GM12874 (cell line): ENCODE results near the gene CCPG1.

Source experiments
- TF ChIP-seq, protein P1 (sequence below): IDR thresholded peaks from 2 replicates; pipeline ENCODE4 v1.5.1; 2011; ENCODE audit warnings: low read depth, mild to moderate bottlenecking, control low read depth, low read length, moderate library complexity; ENCODE audit not compliant: insufficient read depth

Gene CCPG1

DNA sequence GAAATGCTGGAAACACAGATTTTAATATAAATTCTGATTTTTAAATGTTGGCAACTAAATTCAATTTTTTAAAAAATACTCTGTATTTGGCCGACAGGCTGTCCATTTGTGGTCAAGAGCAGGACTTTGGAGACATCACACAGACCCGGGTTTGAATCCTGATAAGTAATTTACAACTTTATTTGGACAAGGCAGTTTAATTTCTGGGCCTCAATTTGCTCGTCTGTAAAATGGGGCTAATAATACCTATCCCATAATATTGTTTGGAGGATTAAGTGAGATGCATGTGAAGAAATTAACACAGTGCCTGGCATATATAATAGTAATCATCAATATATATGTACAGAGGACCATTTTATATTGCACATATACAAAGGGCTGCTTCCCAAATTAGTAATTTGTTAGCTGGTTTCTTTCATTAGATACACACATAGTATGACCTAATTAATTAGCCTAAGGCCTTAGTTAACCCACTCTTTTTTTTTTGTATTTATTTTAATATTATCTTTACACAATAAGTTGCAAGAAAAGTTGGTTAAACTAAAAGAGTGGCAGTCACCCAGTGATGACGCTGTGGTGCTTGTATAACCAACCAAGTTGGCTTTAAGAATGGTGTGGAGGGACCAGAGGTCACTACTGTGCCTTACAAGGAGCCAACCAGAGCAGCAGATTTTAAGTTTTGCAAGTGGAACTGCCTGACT is 88.5 kb downstream of the CCPG1 start:
- TF ChIP-seq, protein P1, sequence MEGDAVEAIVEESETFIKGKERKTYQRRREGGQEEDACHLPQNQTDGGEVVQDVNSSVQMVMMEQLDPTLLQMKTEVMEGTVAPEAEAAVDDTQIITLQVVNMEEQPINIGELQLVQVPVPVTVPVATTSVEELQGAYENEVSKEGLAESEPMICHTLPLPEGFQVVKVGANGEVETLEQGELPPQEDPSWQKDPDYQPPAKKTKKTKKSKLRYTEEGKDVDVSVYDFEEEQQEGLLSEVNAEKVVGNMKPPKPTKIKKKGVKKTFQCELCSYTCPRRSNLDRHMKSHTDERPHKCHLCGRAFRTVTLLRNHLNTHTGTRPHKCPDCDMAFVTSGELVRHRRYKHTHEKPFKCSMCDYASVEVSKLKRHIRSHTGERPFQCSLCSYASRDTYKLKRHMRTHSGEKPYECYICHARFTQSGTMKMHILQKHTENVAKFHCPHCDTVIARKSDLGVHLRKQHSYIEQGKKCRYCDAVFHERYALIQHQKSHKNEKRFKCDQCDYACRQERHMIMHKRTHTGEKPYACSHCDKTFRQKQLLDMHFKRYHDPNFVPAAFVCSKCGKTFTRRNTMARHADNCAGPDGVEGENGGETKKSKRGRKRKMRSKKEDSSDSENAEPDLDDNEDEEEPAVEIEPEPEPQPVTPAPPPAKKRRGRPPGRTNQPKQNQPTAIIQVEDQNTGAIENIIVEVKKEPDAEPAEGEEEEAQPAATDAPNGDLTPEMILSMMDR, result no peak

DNA sequence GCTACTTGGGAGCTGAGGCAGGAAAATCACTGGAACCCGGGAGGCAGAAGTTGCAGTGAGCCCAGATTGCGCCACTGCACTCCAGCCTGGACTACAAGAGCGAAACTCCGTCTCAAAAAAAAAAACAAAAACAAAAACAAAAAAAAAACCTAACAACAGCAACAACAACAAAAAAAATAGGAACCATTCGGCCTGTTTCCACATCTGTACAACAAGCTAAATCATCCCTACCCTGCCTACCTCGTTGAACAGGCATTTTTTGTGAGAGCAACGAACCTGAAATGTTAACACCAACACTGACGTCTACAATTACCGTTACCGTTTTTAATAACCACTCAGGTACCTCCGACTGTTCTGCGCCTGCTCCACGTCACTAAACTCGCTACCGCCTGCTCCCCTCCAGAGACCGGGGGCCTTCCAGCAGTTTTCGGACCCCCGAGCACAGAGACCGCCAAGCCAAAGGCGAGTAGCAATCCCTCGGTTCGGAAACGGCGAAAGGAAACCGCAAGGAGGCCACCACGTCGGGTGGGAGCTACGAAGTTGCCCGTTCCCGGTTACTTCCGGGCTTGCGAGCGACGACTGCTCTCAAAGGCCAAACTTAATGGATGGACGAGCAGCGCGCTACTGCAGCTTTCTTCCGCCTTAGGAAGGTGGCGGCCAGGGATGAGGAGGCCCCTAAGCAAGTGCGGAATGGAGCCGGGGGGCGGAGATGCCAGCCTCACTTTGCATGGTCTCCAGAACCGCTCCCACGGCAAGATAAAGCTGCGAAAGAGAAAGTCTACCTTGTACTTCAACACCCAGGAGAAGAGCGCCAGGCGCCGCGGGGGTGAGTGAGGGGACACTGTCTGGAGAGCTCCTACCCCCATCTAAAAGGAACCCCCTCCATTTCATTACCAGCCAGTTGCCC is 89.3 kb downstream of the CCPG1 start, which contains the start of the genes PIGB and PIGBOS1:
PIGB (plus strand) TSS at position 635 of the 907 bp plus-strand sequence; CDS start at position 664, 29 bp downstream.
PIGBOS1 (minus strand) TSS at position 536 of the 907 bp plus-strand sequence. CDS start 1,331 bp downstream, outside the sequence.
- TF ChIP-seq, protein P1, result no peak
